Endothelial cell of umbilical vein (primary cell): ENCODE results near the gene MPC1L. TPM values are rescaled to one million over a fixed set of nuclear protein-coding genes. Genes with fewer than 3 reads are reported as not detected.

Source experiments
- BruUV-seq: library from RNA; stranded (reverse); fragments of 400-500 nt; replicated peaks from 2 replicates; lab custom pipeline; 2021; lab: Mats Ljungman, UMichigan
- CTCF ChIA-PET: fragments of 300-600, 350-600 bp; sonication (Branson Sonifier 250); formaldehyde crosslinking; loops from one replicate; lab custom pipeline; 2021; ENCODE audit warnings: antibody characterized with exemption, inconsistent platforms; lab: Charles Lee
- POLR2A ChIA-PET: fragments of 300-600, 350-600 bp; sonication (Branson Sonifier 250); formaldehyde crosslinking; loops from one replicate; lab custom pipeline; 2021; ENCODE audit warnings: antibody characterized with exemption, inconsistent platforms; lab: Charles Lee
- DNase-seq: peaks from one replicate; pipeline ENCODE4 v3.0.0-alpha.2; 2011; ENCODE audit warnings: low read depth, low spot score
- FAIRE-seq: peaks from 2 replicates; lab custom pipeline; 2011; peaks lifted over from hg19 to GRCh38; lab: Jason Lieb, UNC
- H2AFZ ChIP-seq: 2 replicates; pipeline ENCODE4 v1.6.0; 2012; ENCODE audit warnings: low read depth, low read length, control low read depth, inconsistent platforms
- H3K27ac ChIP-seq: 2 replicates; pipeline ENCODE4 v1.5.1; 2011; ENCODE audit warnings: low read depth, mild to moderate bottlenecking, control low read depth, low read length, moderate library complexity; ENCODE audit not compliant: insufficient read depth
- H3K27me3 ChIP-seq, 2 experiments: 2 replicates each; pipeline versions ENCODE4 v1.6.0 to v1.6.1; 2011; ENCODE audit warnings: low read length in 2 of 2, mixed read lengths in 1 of 2; ENCODE audit not compliant: control insufficient read depth in 2 of 2, insufficient read depth in 2 of 2
- H3K36me3 ChIP-seq, 2 experiments: 2 replicates in 1 of 2; 3 replicates in 1 of 2; pipeline ENCODE4 v1.5.1; 2011; ENCODE audit warnings: low read length in 2 of 2, mild to moderate bottlenecking in 1 of 2, moderate library complexity in 1 of 2; ENCODE audit not compliant: control insufficient read depth in 2 of 2, insufficient read depth in 2 of 2; ENCODE audit errors: extremely low read depth in 1 of 2
- H3K4me1 ChIP-seq: 3 replicates; pipeline ENCODE4 v1.5.1; 2011; ENCODE audit warnings: mild to moderate bottlenecking, low read length; ENCODE audit not compliant: control insufficient read depth, insufficient read depth; ENCODE audit errors: extremely low read depth
- H3K4me2 ChIP-seq: 2 replicates; pipeline ENCODE4 v1.6.1; 2011; ENCODE audit warnings: low read length, control low read depth, mixed read lengths; ENCODE audit not compliant: insufficient read depth
- H3K4me3 ChIP-seq, 3 experiments: fragments of 200-600 bp in 1 of 3; sonication (generic), shearing (Covaris generic) in 1 of 3; replicated peaks in 1 of 3; 2 replicates each; pipeline ENCODE4 v1.5.1; 2011 to 2016; ENCODE audit warnings: control low read depth in 3 of 3, low read length in 3 of 3, mild to moderate bottlenecking in 2 of 3, inconsistent platforms in 1 of 3, low read depth in 1 of 3, moderate library complexity in 1 of 3; ENCODE audit not compliant: insufficient read depth in 1 of 3
- H3K79me2 ChIP-seq: 2 replicates; pipeline ENCODE4 v1.6.0; 2012; ENCODE audit warnings: low read length, inconsistent platforms; ENCODE audit not compliant: control insufficient read depth, insufficient read depth
- H3K9ac ChIP-seq: replicated peaks from 2 replicates; pipeline ENCODE3; 2011; ENCODE audit warnings: low read length, control low read depth; ENCODE audit not compliant: insufficient read depth; ENCODE audit errors: extremely low read depth
- H3K9me1 ChIP-seq: replicated peaks from 3 replicates; pipeline ENCODE4 v1.6.0; 2011; ENCODE audit warnings: mild to moderate bottlenecking, low read length; ENCODE audit not compliant: control insufficient read depth, insufficient read depth; ENCODE audit errors: extremely low read depth
- H3K9me3 ChIP-seq: replicated peaks from 2 replicates; pipeline ENCODE4 v1.5.1; 2012; ENCODE audit warnings: low read length, inconsistent platforms; ENCODE audit not compliant: control insufficient read depth, insufficient read depth
- H4K20me1 ChIP-seq: replicated peaks from 2 replicates; pipeline ENCODE3; 2011; ENCODE audit warnings: mild to moderate bottlenecking, low read length; ENCODE audit not compliant: control insufficient read depth, insufficient read depth; ENCODE audit errors: extremely low read depth
- CTCF ChIP-seq, 2 donors: IDR thresholded peaks; 1 replicate in 1 of 2; 2 replicates in 1 of 2; pipeline ENCODE4 v1.5.1; 2011; ENCODE audit warnings: low read length in 2 of 2, mild to moderate bottlenecking in 2 of 2, moderate library complexity in 2 of 2, control low read depth in 1 of 2, inconsistent platforms in 1 of 2, low read depth in 1 of 2; ENCODE audit not compliant: insufficient read depth in 1 of 2; ENCODE audit errors: extremely low read depth in 1 of 2
- EZH2 ChIP-seq: IDR thresholded peaks from 2 replicates; pipeline ENCODE4 v1.6.1; 2012; ENCODE audit warnings: borderline replicate concordance, low read depth, mild to moderate bottlenecking, moderate library complexity, low read length, inconsistent platforms; ENCODE audit not compliant: severe bottlenecking
- FOS ChIP-seq: IDR thresholded peaks from 2 replicates; pipeline ENCODE4 v1.6.1; 2011; ENCODE audit warnings: mild to moderate bottlenecking, low read length, moderate library complexity, borderline replicate concordance; ENCODE audit not compliant: insufficient read depth
- GATA2 ChIP-seq: IDR thresholded peaks from 2 replicates; pipeline ENCODE4 v1.7.0; 2011; ENCODE audit warnings: low read depth, mild to moderate bottlenecking, moderate library complexity, mixed read lengths, low read length; ENCODE audit not compliant: insufficient read length, insufficient read depth
- JUN ChIP-seq: IDR thresholded peaks from 2 replicates; pipeline ENCODE4 v1.6.1; 2011; ENCODE audit warnings: borderline replicate concordance, low read depth; ENCODE audit not compliant: insufficient read length, insufficient read depth
- MAX ChIP-seq: IDR thresholded peaks from 2 replicates; pipeline ENCODE4 v1.6.1; 2011; ENCODE audit not compliant: insufficient read depth, insufficient read length
- MYC ChIP-seq: IDR thresholded peaks from one replicate; pipeline ENCODE4 v1.6.1; 2011; ENCODE audit warnings: mild to moderate bottlenecking, low read depth, low read length
- POLR2A ChIP-seq: IDR thresholded peaks from 2 replicates; pipeline ENCODE4 v1.6.1; 2012; ENCODE audit warnings: low read depth, mild to moderate bottlenecking, control low read depth, low read length
- POLR2AphosphoS5 ChIP-seq: IDR thresholded peaks from 2 replicates; pipeline ENCODE4 v1.6.1; 2012; ENCODE audit warnings: low read depth, mild to moderate bottlenecking, control low read depth, low read length, moderate library complexity; ENCODE audit not compliant: insufficient read depth
- dilution Hi-C: fragments of 300-500 bp; cut with MboI; formaldehyde crosslinking; loops from one replicate; pipeline ENCODE4 v1.15.0; 2019; ENCODE audit warnings: low sequenced_read_pairs; ENCODE audit not compliant: extremely low pct_ligation_motif_present
- intact Hi-C: fragments of 100-400 bp; cut with micrococcal nuclease; formaldehyde crosslinking; loops from one replicate; pipeline ENCODE4 v1.10.0; 2022
- polyA plus RNA-seq, 4 experiments: library from polyadenylated mRNA; depleted of rRNA in 3 of 4; stranded (reverse) in 3 of 4; unstranded in 1 of 4; fragments of >200 nt; gene quantifications; 2 replicates each; pipeline versions ENCODE4 v1.2.1 to v1.2.3, GENCODE V29; 2011 to 2012; ENCODE audit warnings: missing spikeins in 1 of 4
- total RNA-seq: library from RNA; stranded (reverse); gene quantifications from 2 replicates; pipeline ENCODE4 v1.2.3, GENCODE V29; 2021

Gene MPC1L
- total and polyA plus RNA-seq, 2 donors (not counting 3 experiments of a cell fraction or from before 2014, with no cell fraction given), result 0.19 TPM; not detected in 1

GRCh38 chrX:40625294-40625693 lies 2.1 kb downstream of the MPC1L start:
- Histone ChIP-seq H3K9me1 (no peaks in the 10 kb centered on the region), H3K9ac (no peak overlapping the region), H3K27ac (no peak overlapping the region), H3K4me3 (no peak overlapping the region), H3K9me3 (no peaks in the 10 kb centered on the region), H3K4me2 (no peak overlapping the region), H2AFZ (no peak overlapping the region), H3K27me3 (no peaks in the 10 kb centered on the region), H3K79me2 (no peaks in the 10 kb centered on the region), H4K20me1 (no peaks in the 10 kb centered on the region), H3K36me3 (peaks cover 0 to 1% of the 10 kb centered on the region in 2 experiments), H3K4me1 (no peaks in the 10 kb centered on the region)
- DNase-seq (no peak), FAIRE-seq (no peak)
- ChIA-PET CTCF (no interaction called here), POLR2A (no interaction called here)
- intact Hi-C loops, result no loop called here
- dilution Hi-C loops, result no loop called here
- no TSS peak for BruUV-seq
- TF ChIP-seq FOS, result no peak
- no peak for TF ChIP-seq POLR2AphosphoS5

GRCh38 chrX:40628506-40628905 lies 5.3 kb downstream of the MPC1L start:
- no peak overlapping the region for H3K27ac ChIP-seq
- H3K4me3 ChIP-seq, result no peak overlapping the region
- H3K27me3 ChIP-seq, result no peaks in the 10 kb centered on the region
- no peak for FAIRE-seq
- H4K20me1 ChIP-seq, result no peaks in the 10 kb centered on the region
- TF ChIP-seq FOS (no peak), MAX (no peak), CTCF (IDR thresholded peaks at IDR 0.05; ENCODE audit: extremely low read depth in 1 of 2, insufficient read depth in 1 of 2, low read depth in 1 of 2, low read length in 2 of 2) (no peak), MYC (no peak), JUN (no peak), POLR2AphosphoS5 (no peak), POLR2A (no peak), EZH2 (no peak), GATA2 (no peak)
- no TSS peak for BruUV-seq
- H3K9me1 ChIP-seq, result no peaks in the 10 kb centered on the region
- dilution Hi-C loops (no loop called here), intact Hi-C loops (no loop called here)
- H3K4me1 ChIP-seq, result no peaks in the 10 kb centered on the region
- CTCF ChIA-PET, result interaction anchor here (1.4 kb wide), 1 partner anchor 84 kb away, joined by 5 read pairs; no protein-coding TSS in a partner anchor
- no peak for DNase-seq
- no peaks in the 10 kb centered on the region for H3K79me2 ChIP-seq
- H2AFZ ChIP-seq, result no peak overlapping the region
- peaks cover 2 to 17% of the 10 kb centered on the region in 2 experiments for H3K36me3 ChIP-seq
- no peaks in the 10 kb centered on the region for H3K9me3 ChIP-seq
- POLR2A ChIA-PET, result no interaction called here
- no peak overlapping the region for H3K4me2 ChIP-seq
- no peak overlapping the region for H3K9ac ChIP-seq
